Hepatocyte (in vitro differentiated cells): ENCODE data around the gene ANO9.

Source experiments
- EZH2 ChIP-seq: fragments of 200-600 bp; sonication (generic); IDR thresholded peaks from 2 replicates; pipeline ENCODE4 v1.6.1; 2016; ENCODE audit warnings: antibody characterized with exemption, mild to moderate bottlenecking, borderline replicate concordance
- EZH2phosphoT487 ChIP-seq: fragments of 200-600 bp; sonication (generic); IDR thresholded peaks from one replicate; pipeline ENCODE4 v1.6.1; 2018; ENCODE audit warnings: antibody characterized with exemption, mild to moderate bottlenecking, low read depth, moderate library complexity; ENCODE audit not compliant: unreplicated experiment, severe bottlenecking
- TF ChIP-seq, protein P1 (sequence below): fragments of 200-600 bp; sonication (generic); IDR thresholded peaks from 2 replicates; pipeline ENCODE4 v1.5.1; 2016; ENCODE audit warnings: antibody characterized with exemption, mild to moderate bottlenecking; ENCODE audit not compliant: poor library complexity

DNA sequence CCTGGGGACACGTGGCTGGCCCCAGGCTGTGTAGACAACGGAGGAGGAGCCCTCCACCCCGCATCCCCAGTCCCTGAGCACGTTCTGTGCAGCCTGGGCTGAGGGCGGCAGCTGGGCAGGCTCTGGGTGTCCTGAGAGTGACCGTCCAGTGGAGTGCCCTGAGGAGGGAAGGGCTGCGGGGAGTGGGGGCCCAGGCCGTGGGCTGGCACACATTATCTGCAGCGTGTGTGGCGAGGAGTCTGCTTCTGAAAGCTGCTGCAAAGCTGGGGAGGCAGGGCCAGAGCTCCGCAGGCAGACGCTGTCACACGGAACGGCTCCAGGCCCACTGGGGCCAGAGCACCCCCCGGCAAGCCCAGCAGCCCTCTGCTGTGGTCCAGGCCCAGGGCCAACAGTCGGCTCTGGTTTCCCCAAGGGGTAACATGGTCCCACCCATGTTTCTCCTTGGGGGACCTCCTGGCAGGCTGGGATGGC lies 835 bp upstream of the ANO9 start:
- TF ChIP-seq, protein P1, sequence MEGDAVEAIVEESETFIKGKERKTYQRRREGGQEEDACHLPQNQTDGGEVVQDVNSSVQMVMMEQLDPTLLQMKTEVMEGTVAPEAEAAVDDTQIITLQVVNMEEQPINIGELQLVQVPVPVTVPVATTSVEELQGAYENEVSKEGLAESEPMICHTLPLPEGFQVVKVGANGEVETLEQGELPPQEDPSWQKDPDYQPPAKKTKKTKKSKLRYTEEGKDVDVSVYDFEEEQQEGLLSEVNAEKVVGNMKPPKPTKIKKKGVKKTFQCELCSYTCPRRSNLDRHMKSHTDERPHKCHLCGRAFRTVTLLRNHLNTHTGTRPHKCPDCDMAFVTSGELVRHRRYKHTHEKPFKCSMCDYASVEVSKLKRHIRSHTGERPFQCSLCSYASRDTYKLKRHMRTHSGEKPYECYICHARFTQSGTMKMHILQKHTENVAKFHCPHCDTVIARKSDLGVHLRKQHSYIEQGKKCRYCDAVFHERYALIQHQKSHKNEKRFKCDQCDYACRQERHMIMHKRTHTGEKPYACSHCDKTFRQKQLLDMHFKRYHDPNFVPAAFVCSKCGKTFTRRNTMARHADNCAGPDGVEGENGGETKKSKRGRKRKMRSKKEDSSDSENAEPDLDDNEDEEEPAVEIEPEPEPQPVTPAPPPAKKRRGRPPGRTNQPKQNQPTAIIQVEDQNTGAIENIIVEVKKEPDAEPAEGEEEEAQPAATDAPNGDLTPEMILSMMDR = no peak
- TF ChIP-seq EZH2 (no peak), EZH2phosphoT487 (no peak)
